ENCODE results near the gene REEP1.

The REEP1 gene

GRCh38 chr2:86290596-86291327, 46.7 kb downstream of the REEP1 start (continued):
- no peak for TF ChIP-seq PRDM2 (tag by site-specific recombination; IDR thresholded peaks at IDR 0.05; ENCODE audit: borderline replicate concordance)
- no peak for TF ChIP-seq ZNF16 (tag by site-specific recombination; IDR thresholded peaks at IDR 0.05; ENCODE audit: low read depth)
- TF ChIP-seq ZBTB49 (tag by site-specific recombination; IDR thresholded peaks at IDR 0.05; ENCODE audit: low read depth) = no peak
- TF ChIP-seq ZNF677 (tag by site-specific recombination; IDR thresholded peaks at IDR 0.05) = no peak

- no peaks in the 10 kb centered on the region for H3K36me3 ChIP-seq (ENCODE audit: control insufficient read depth in 2 of 2, insufficient read depth in 1 of 2, low read length in 2 of 2)
- H3K9me3 ChIP-seq (ENCODE audit: control insufficient read depth, insufficient read depth, low read depth, low read length) = no peaks in the 10 kb centered on the region
- no peaks in the 10 kb centered on the region for H3K4me1 ChIP-seq (ENCODE audit: control insufficient read depth, insufficient read depth, low read length)
- no peak overlapping the region for H3K4me3 ChIP-seq (ENCODE audit: low read depth, low read length)
- TF ChIP-seq ZSCAN5A (tag by site-specific recombination; IDR thresholded peaks at IDR 0.05) (no peak), BCL11A (tag by site-specific recombination; IDR thresholded peaks at IDR 0.05; ENCODE audit: low read depth) (no peak), ZNF664 (tag by site-specific recombination; IDR thresholded peaks at IDR 0.05) (no peak)
- ChIA-PET CTCF (interaction anchor here (0.6 to 1.4 kb wide), 2 partner anchors 65 to 84 kb away, joined by 3 to 5 read pairs; no protein-coding TSS in a partner anchor), POLR2A (no interaction called here)
- no peak overlapping the region for H3K27ac ChIP-seq (ENCODE audit: extremely low read depth, low read depth, low read length)
These were observed 50.9 kb downstream of the REEP1 start for GRCh38 chr2:86286516-86286915.

GRCh38 chr2:86285981-86286380, 51.4 kb downstream of the REEP1 start:
- ChIA-PET POLR2A (no interaction called here), CTCF (interaction anchor here (1.4 kb wide), 1 partner anchor 65 kb away, joined by 5 read pairs; no protein-coding TSS in a partner anchor)
- Histone ChIP-seq H3K27ac (ENCODE audit: extremely low read depth, low read depth, low read length) (no peak overlapping the region), H3K36me3 (ENCODE audit: control insufficient read depth in 2 of 2, insufficient read depth in 1 of 2, low read length in 2 of 2) (no peaks in the 10 kb centered on the region), H3K9me3 (ENCODE audit: control insufficient read depth, insufficient read depth, low read depth, low read length) (no peaks in the 10 kb centered on the region), H3K4me3 (ENCODE audit: low read depth, low read length) (no peak overlapping the region), H3K4me1 (ENCODE audit: control insufficient read depth, insufficient read depth, low read length) (no peaks in the 10 kb centered on the region)
- no peak for TF ChIP-seq ZNF785 (tag by site-specific recombination; IDR thresholded peaks at IDR 0.05)
- TF ChIP-seq ZBTB26 (tag by site-specific recombination; optimal IDR thresholded peaks at IDR 0.05) = no peak
- TF ChIP-seq GLI4 (tag by site-specific recombination; IDR thresholded peaks at IDR 0.05) = no peak
- TF ChIP-seq ZNF324 (tag by site-specific recombination; IDR thresholded peaks at IDR 0.05) = no peak
- TF ChIP-seq KLF10 (tag by site-specific recombination; IDR thresholded peaks at IDR 0.05) = no peak
- TF ChIP-seq ZNF266 (tag by site-specific recombination; IDR thresholded peaks at IDR 0.05; ENCODE audit: low read depth) = no peak
- no peak for TF ChIP-seq ZNF274 (IDR thresholded peaks at IDR 0.05; ENCODE audit: low read length)
- TF ChIP-seq ZNF274 (tag by site-specific recombination; IDR thresholded peaks at IDR 0.05; ENCODE audit: borderline replicate concordance) = no peak
- TF ChIP-seq ZNF133 (tag by site-specific recombination; IDR thresholded peaks at IDR 0.05) = no peak
- no peak for TF ChIP-seq ZNF645 (tag by site-specific recombination; IDR thresholded peaks at IDR 0.05)
- TF ChIP-seq PRDM1 (tag by site-specific recombination; IDR thresholded peaks at IDR 0.05) = no peak
- no peak for TF ChIP-seq ZNF558 (tag by site-specific recombination; IDR thresholded peaks at IDR 0.05)
- TF ChIP-seq MZF1 (tag by site-specific recombination; IDR thresholded peaks at IDR 0.05; ENCODE audit: borderline replicate concordance) = no peak
- no peak for TF ChIP-seq ZNF677 (tag by site-specific recombination; IDR thresholded peaks at IDR 0.05)
- TF ChIP-seq ZNF624 (tag by site-specific recombination; IDR thresholded peaks at IDR 0.05) = no peak

Data from HEK293 (cell line).